Neuronal stem cell (in vitro differentiated cells): ENCODE results near the gene PSKH1.
"Not testable (repeated sequence)": the region's sequence is repeated elsewhere in the genome, so short reads cannot be mapped to it uniquely, and the experiment has no call there.

ENCODE experiments used
- DNase-seq: peaks from one replicate; pipeline ENCODE4 v3.0.0-alpha.2; 2013; ENCODE audit warnings: low spot score
- H2AFZ ChIP-seq: one replicate; pipeline ENCODE4 v1.6.1; 2013; ENCODE audit warnings: mild to moderate bottlenecking, low read length, inconsistent platforms
- H2AK5ac ChIP-seq: 2 replicates; pipeline ENCODE4 v1.6.1; 2013; ENCODE audit warnings: low read depth, mild to moderate bottlenecking, inconsistent platforms, low read length, moderate library complexity, mixed read lengths
- H2BK120ac ChIP-seq: 2 replicates; pipeline ENCODE4 v1.6.1; 2013; ENCODE audit warnings: low read depth, mild to moderate bottlenecking, inconsistent platforms, low read length, moderate library complexity, mixed read lengths
- H2BK12ac ChIP-seq: one replicate; pipeline ENCODE4 v1.6.1; 2013; ENCODE audit warnings: low read length, inconsistent platforms
- H2BK15ac ChIP-seq: 2 replicates; pipeline ENCODE4 v1.6.1; 2013; ENCODE audit warnings: mild to moderate bottlenecking, low read length, inconsistent platforms, mixed read lengths
- H2BK5ac ChIP-seq: one replicate; pipeline ENCODE4 v1.6.1; 2013; ENCODE audit warnings: inconsistent platforms, mild to moderate bottlenecking, low read length, moderate library complexity
- H3K14ac ChIP-seq: one replicate; pipeline ENCODE4 v1.6.1; 2013; ENCODE audit warnings: low read length, inconsistent platforms
- H3K18ac ChIP-seq: 2 replicates; pipeline ENCODE4 v1.6.1; 2013; ENCODE audit warnings: low read length, inconsistent platforms
- H3K23ac ChIP-seq: 2 replicates; pipeline ENCODE4 v1.6.1; 2013; ENCODE audit warnings: low read depth, mild to moderate bottlenecking, mixed read lengths, low read length, inconsistent platforms; ENCODE audit not compliant: poor library complexity
- H3K27ac ChIP-seq: replicated peaks from 3 replicates; pipeline ENCODE4 v1.5.1; 2013; ENCODE audit warnings: low read length, inconsistent platforms
- H3K27me3 ChIP-seq, 3 experiments: 2 replicates each; pipeline ENCODE4 v1.6.1; 2013; ENCODE audit warnings: low read length in 3 of 3, mild to moderate bottlenecking in 2 of 3, inconsistent platforms in 1 of 3, low read depth in 1 of 3, mixed read lengths in 1 of 3, moderate library complexity in 1 of 3; ENCODE audit not compliant: control insufficient read depth in 3 of 3, insufficient read depth in 3 of 3
- H3K36me3 ChIP-seq, 2 donors: replicated peaks in 1 of 2; 2 replicates each; pipeline ENCODE4 v1.6.1; 2013; ENCODE audit warnings: low read length in 2 of 2; ENCODE audit not compliant: control insufficient read depth in 2 of 2, insufficient read depth in 2 of 2
- H3K4ac ChIP-seq: 2 replicates; pipeline ENCODE4 v1.6.1; 2013; ENCODE audit warnings: inconsistent platforms, mild to moderate bottlenecking, low read length, moderate library complexity
- H3K4me1 ChIP-seq, 2 donors: 1 replicate in 1 of 2; 2 replicates in 1 of 2; pipeline ENCODE4 v1.6.1; 2013; ENCODE audit warnings: low read length in 2 of 2, low read depth in 1 of 2; ENCODE audit not compliant: control insufficient read depth in 2 of 2, insufficient read depth in 1 of 2
- H3K4me2 ChIP-seq: one replicate; pipeline ENCODE4 v1.6.1; 2013; ENCODE audit warnings: mild to moderate bottlenecking, low read length, inconsistent platforms; ENCODE audit not compliant: insufficient read depth, poor library complexity, severe bottlenecking
- H3K4me3 ChIP-seq, 2 donors: 2 replicates each; pipeline ENCODE4 v1.5.1; 2013; ENCODE audit warnings: low read length in 2 of 2, mild to moderate bottlenecking in 2 of 2, inconsistent platforms in 1 of 2, moderate library complexity in 1 of 2
- H3K79me1 ChIP-seq: one replicate; pipeline ENCODE4 v1.6.1; 2013; ENCODE audit warnings: low read depth, mild to moderate bottlenecking, inconsistent platforms, low read length, moderate library complexity
- H3K9ac ChIP-seq: one replicate; pipeline ENCODE4 v1.6.1; 2013; ENCODE audit warnings: mild to moderate bottlenecking, low read depth, low read length, inconsistent platforms; ENCODE audit not compliant: poor library complexity
- H3K9me3 ChIP-seq, 2 donors: replicated peaks in 1 of 2; 2 replicates each; pipeline versions ENCODE3 to v1.6.1; 2013; ENCODE audit warnings: low read length in 2 of 2, mild to moderate bottlenecking in 2 of 2, inconsistent platforms in 1 of 2, low read depth in 1 of 2, mixed read lengths in 1 of 2, moderate library complexity in 1 of 2; ENCODE audit not compliant: control insufficient read depth in 2 of 2, insufficient read depth in 1 of 2
- H4K8ac ChIP-seq: one replicate; pipeline ENCODE4 v1.6.1; 2013; ENCODE audit warnings: low read depth, mild to moderate bottlenecking, inconsistent platforms, low read length, moderate library complexity
- H4K91ac ChIP-seq: one replicate; pipeline ENCODE4 v1.6.1; 2013; ENCODE audit warnings: low read length, low read depth, mild to moderate bottlenecking, inconsistent platforms; ENCODE audit not compliant: poor library complexity
- WGBS, 2 donors: extraction: QIAGEN DNeasy Blood & Tissue Kit; methylation state at CpG; one replicate each; pipeline ENCODE4 v1.1.7; 2013; ENCODE audit warnings: missing lambda C conversion rate in 2 of 2, mixed read lengths in 1 of 2; ENCODE audit not compliant: insufficient read length in 2 of 2, insufficient replicate concordance in 1 of 2; ENCODE audit errors: extremely low coverage in 2 of 2; 5-methylcytosine and 5-hydroxymethylcytosine counted together

Gene PSKH1

DNA sequence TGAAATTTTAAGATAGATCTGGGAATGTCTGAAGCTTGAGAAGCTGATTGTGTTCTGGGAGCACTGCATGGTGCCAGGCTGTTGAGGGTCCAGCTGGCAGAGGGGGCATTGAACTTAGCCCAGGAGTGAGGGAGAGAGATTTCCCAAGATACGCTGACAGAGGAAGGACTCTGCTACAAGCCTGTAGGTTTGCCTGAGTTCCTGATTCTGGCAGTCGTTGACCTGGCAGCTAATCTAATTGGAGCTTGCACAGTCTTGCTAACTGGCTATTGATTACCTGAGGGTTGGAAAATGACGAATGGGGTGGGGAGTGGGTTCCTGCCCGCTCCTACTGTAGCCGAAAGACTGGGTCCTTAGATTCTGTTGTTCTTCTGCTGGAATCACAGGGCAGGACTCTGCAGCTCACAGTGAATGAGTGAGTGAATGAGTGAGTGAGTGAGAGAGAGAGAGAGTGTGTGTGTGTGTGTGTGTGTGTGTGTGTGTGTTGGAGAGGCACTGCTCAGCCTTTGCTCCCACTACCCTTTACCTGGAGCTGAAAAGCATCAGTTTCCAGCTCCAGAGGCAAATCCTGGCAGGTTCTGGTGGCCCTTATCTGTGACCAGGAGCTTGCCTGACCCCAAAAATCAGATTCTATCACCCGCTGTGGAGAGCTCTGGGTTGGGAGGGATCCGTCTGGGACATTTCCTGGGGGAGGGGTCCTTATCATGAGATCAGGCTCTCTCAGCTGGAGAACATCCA is 21.9 kb downstream of the PSKH1 start:
- Histone ChIP-seq H3K36me3 (peaks cover 15 to 57% of the 10 kb centered on the region in 2 donors), H4K8ac (no peak overlapping the region), H3K14ac (no peak overlapping the region), H3K4me2 (no peak overlapping the region), H2BK120ac (no peak overlapping the region), H2AFZ (no peak overlapping the region), H3K9ac (no peak overlapping the region), H3K4me1 (peaks cover 0 to 4% of the 10 kb centered on the region in 2 donors), H3K23ac (no peak overlapping the region), H3K18ac (no peak overlapping the region), H3K9me3 (no peaks in the 10 kb centered on the region), H3K79me1 (peaks cover 21% of the 10 kb centered on the region), H2BK12ac (peak overlapping the region; percentile 8), H2BK15ac (no peak overlapping the region), H4K91ac (no peak overlapping the region), H3K4me3 (no peak overlapping the region), H2AK5ac (no peak overlapping the region), H3K27me3 (no peaks in the 10 kb centered on the region), H2BK5ac (no peak overlapping the region), H3K27ac (no peak overlapping the region), H3K4ac (no peak overlapping the region)
- no CpG with 5 or more reads among the region's 7 CpGs for WGBS, 2 donors
- no peak for DNase-seq

- H2BK120ac ChIP-seq, H2AFZ ChIP-seq, H3K18ac ChIP-seq, H3K4me2 ChIP-seq, H3K27me3 ChIP-seq, H3K27ac ChIP-seq, H3K4me3 ChIP-seq, H3K9me3 ChIP-seq, H4K8ac ChIP-seq, H3K4me1 ChIP-seq, DNase-seq, H3K9ac ChIP-seq, H2BK15ac ChIP-seq, H2AK5ac ChIP-seq, H3K4ac ChIP-seq, H3K14ac ChIP-seq, H2BK5ac ChIP-seq, H2BK12ac ChIP-seq, H4K91ac ChIP-seq, H3K23ac ChIP-seq: not testable (repeated sequence)
- Histone ChIP-seq H3K36me3 (peaks cover 16 to 54% of the 10 kb centered on the region in 2 donors), H3K79me1 (peaks cover 22% of the 10 kb centered on the region)
- WGBS, 2 donors, result no CpG with 5 or more reads among the region's 2 CpGs
Measured at GRCh38 chr16:67915496-67915769, 22.4 kb downstream of the PSKH1 start.

- no peak overlapping the region for H4K91ac ChIP-seq
- no peak overlapping the region for H3K14ac ChIP-seq
- H4K8ac ChIP-seq, result no peak overlapping the region
- no peak overlapping the region for H2BK12ac ChIP-seq
- no peak overlapping the region for H2BK120ac ChIP-seq
- no CpG with 5 or more reads among the region's 7 CpGs for WGBS, 2 donors
- no peaks in the 10 kb centered on the region for H3K27me3 ChIP-seq
- no peak overlapping the region for H2BK15ac ChIP-seq
- no peaks in the 10 kb centered on the region for H3K9me3 ChIP-seq
- H3K4ac ChIP-seq, result no peak overlapping the region
- no peak overlapping the region for H2BK5ac ChIP-seq
- H3K4me2 ChIP-seq, result no peak overlapping the region
- peaks cover 16 to 51% of the 10 kb centered on the region in 2 donors for H3K36me3 ChIP-seq
- H3K9ac ChIP-seq, result peak overlapping the region; percentile 12
- H3K79me1 ChIP-seq, result peaks cover 25% of the 10 kb centered on the region
- no peak overlapping the region for H2AFZ ChIP-seq
- DNase-seq, result no peak
- H3K27ac ChIP-seq, result no peak overlapping the region
- H3K4me1 ChIP-seq, result peaks cover 0 to 2% of the 10 kb centered on the region in 2 donors
- no peak overlapping the region for H3K23ac ChIP-seq
- no peak overlapping the region for H3K18ac ChIP-seq
- H3K4me3 ChIP-seq, result no peak overlapping the region
- no peak overlapping the region for H2AK5ac ChIP-seq
Measured at GRCh38 chr16:67915831-67916723, 23.0 kb downstream of the PSKH1 start.

DNA sequence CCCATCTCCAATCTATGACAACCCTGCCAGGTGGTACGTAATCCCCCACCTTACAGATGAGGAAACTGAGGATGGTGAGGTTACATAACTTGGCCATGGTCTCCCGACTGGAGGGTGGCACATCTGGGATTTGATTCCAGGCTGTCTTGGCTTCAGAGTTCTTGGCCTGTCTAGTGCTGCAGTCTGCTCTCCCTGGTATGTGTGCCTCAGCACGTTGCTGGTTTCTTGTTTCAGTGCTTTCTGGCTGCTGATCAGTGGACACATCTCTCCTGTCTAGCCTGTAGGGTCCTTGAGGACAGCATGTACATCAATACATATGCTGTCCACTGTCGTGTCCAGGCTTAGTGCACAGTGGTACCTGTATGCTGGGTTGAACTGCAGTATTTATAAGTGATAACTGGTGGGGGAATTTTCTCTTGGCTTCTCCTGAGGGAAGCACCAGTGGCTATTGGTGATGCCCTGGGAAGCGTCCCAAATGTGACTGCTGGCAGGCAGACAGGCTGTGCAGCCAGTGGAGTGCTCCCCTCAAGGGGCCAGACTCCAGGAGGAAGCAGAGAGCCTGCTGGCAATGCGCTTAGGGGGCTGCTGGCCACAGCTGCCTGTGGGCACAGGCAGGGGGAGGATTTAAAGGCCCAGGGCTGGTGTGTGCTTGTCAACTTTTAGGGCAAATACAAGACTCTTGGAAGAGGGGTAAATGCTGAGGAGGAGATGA is 24.2 kb downstream of the PSKH1 start:
- no CpG with 5 or more reads among the region's 6 CpGs for WGBS, 2 donors

More for the DNA sequence above, 24.2 kb downstream of the PSKH1 start:
- Histone ChIP-seq H2BK12ac (no peak overlapping the region), H4K8ac (peak overlapping the region; percentile 65), H2AFZ (no peak overlapping the region), H3K27ac (no peak overlapping the region), H3K14ac (peak overlapping the region; percentile 17), H3K4me3 (no peak overlapping the region), H3K4me1 (peaks cover 0 to 2% of the 10 kb centered on the region in 2 donors), H2BK120ac (no peak overlapping the region), H3K36me3 (peaks cover 14 to 40% of the 10 kb centered on the region in 2 donors), H3K4me2 (no peak overlapping the region), H3K23ac (no peak overlapping the region), H3K27me3 (no peaks in the 10 kb centered on the region), H3K9ac (no peak overlapping the region), H3K79me1 (peaks cover 25% of the 10 kb centered on the region), H4K91ac (no peak overlapping the region), H2BK15ac (no peak overlapping the region), H2BK5ac (no peak overlapping the region), H3K18ac (no peak overlapping the region), H3K9me3 (no peaks in the 10 kb centered on the region), H3K4ac (no peak overlapping the region), H2AK5ac (no peak overlapping the region)
- DNase-seq, result no peak
